ENCODE results near the gene PRCP. TPM values are rescaled to one million over a fixed set of nuclear protein-coding genes. Genes with fewer than 3 reads are reported as not detected.

The PRCP gene
- total RNA-seq, 1 donor: 37.1 TPM

GRCh38 chr11:82871646-82872045 lies 28.6 kb downstream of the PRCP start:
- TF ChIP-seq CTCF (IDR thresholded peaks at IDR 0.05; ENCODE audit: insufficient read depth, low read depth, low read length): no peak
- no peak overlapping the region for H3K4me3 ChIP-seq (ENCODE audit: low read depth, low read length)
- DNase-seq (ENCODE audit: low read depth): no peak

GRCh38 chr11:82869657-82870056 lies 30.6 kb downstream of the PRCP start:
- no peak for TF ChIP-seq CTCF (IDR thresholded peaks at IDR 0.05; ENCODE audit: insufficient read depth, low read depth, low read length)
- no peak overlapping the region for H3K4me3 ChIP-seq (ENCODE audit: low read depth, low read length)
- peak; percentile 41 for DNase-seq (ENCODE audit: low read depth)

GRCh38 chr11:82867495-82868082 lies 32.6 kb downstream of the PRCP start:
- DNase-seq (ENCODE audit: low read depth): peak; percentile 89
- peak overlapping the region; percentile 46 for H3K4me3 ChIP-seq (ENCODE audit: low read depth, low read length)
- peak; percentile 64 for TF ChIP-seq CTCF (IDR thresholded peaks at IDR 0.05; ENCODE audit: insufficient read depth, low read depth, low read length)

- no peak for TF ChIP-seq CTCF (IDR thresholded peaks at IDR 0.05; ENCODE audit: insufficient read depth, low read depth, low read length)
- no peak for DNase-seq (ENCODE audit: low read depth)
- no peak overlapping the region for H3K4me3 ChIP-seq (ENCODE audit: low read depth, low read length)
Observed at GRCh38 chr11:82865841-82866240, 34.4 kb downstream of the PRCP start.

- peak; percentile 87 for DNase-seq (ENCODE audit: low read depth)
- peak; percentile 69 for TF ChIP-seq CTCF (IDR thresholded peaks at IDR 0.05; ENCODE audit: insufficient read depth, low read depth, low read length)
- H3K4me3 ChIP-seq (ENCODE audit: low read depth, low read length): no peak overlapping the region
Observed at GRCh38 chr11:82864268-82864667, 36.0 kb downstream of the PRCP start.

- H3K4me3 ChIP-seq (ENCODE audit: low read depth, low read length): no peak overlapping the region
- TF ChIP-seq CTCF (IDR thresholded peaks at IDR 0.05; ENCODE audit: insufficient read depth, low read depth, low read length): no peak
- DNase-seq (ENCODE audit: low read depth): no peak
Observed at GRCh38 chr11:82863209-82863608, 37.0 kb downstream of the PRCP start.

- no peak for DNase-seq (ENCODE audit: low read depth)
- no peak overlapping the region for H3K4me3 ChIP-seq (ENCODE audit: low read depth, low read length)
- TF ChIP-seq CTCF (IDR thresholded peaks at IDR 0.05; ENCODE audit: insufficient read depth, low read depth, low read length): no peak
Observed at GRCh38 chr11:82862379-82862778, 37.9 kb downstream of the PRCP start.
